Measurements from ENCODE around the gene ASPG. TPM values are rescaled to one million over a fixed set of nuclear protein-coding genes. Genes with fewer than 3 reads are reported as not detected.

Gene ASPG
- total RNA-seq, 1 experiment from 2014 or later = not detected

GRCh38 chr14:104105071-104105821, 19.7 kb downstream of the ASPG start:
- DNase-seq (ENCODE audit: low read depth) = no peak

DNA sequence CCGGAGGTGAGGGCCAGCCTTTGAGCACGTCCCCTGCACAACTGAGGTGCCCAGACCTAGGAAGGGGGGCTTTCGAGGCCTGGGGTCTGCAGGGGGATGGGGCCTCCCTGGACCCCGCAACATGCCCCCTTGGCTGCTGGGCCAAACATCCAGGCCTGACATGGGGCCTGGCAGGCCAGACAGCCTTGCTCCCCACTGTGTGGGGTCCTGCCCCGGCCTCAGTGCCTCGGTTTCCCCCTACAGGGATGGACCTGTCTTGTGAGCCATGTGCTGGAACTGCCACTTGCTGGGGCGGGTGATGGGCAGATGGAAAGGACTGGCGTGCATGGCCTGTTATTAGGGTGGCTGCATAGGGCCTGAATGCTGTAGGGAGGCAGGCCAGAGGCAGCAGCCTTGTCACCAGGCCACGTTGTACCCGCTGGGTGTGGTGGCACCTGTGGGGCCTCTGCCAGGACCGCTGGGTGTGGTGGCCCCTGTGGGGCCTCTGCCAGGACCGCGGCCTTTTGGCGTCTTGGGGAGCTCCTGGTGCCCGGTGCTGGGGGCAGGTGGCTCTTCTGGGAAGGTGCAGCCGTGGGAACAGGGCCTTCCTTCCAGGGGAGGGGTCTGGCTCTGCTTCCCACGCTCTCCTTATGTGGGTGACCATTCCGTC, 20.4 kb downstream of the ASPG start:
- no peak for DNase-seq (ENCODE audit: low read depth)

DNA sequence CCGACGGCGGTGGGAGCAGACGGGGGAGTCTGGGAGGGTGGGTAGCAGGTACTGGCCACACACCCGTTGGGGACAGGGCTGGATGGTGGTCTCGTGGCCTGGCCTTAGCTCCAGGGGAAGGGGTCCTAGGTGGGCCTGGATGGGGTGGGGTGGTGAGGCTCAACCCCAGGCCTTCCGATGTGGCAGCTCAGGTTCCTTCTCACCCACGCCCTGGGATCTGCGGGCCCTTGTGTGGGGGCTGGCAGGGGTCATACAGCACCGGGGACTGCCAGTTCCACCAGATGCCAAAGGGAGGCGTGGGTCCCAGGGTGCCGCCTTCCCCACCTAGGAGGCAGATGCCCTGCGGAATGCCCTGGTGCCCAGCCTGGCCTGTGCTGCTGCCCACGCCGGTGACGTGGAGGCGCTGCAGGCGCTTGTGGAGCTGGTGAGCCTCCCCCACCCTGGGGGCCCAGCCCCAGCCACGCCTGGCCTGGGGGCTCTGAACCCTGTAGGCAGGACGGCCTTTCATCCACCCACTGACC, 21.0 kb downstream of the ASPG start:
- no peak for DNase-seq (ENCODE audit: low read depth)

DNA sequence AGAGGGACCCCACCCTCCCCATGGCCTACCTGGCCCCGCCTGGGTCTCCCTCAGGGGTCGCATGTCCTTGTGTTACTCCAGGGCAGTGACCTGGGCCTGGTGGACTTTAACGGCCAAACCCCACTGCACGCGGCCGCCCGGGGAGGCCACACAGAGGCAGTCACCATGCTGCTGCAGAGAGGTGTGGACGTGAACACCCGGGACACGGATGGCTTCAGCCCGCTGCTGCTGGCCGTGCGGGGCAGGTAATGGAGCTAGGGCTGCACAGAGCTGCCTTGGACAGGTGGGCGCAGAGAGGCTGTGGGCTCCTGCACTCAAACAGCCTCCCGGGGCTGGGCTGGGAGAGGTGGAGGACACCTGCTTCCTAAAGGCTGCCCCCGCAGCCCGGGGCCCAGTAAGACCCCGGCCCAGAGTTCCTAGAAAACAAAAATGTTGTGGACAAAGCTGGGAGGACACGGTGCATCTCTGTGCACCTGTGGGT, 21.6 kb downstream of the ASPG start:
- no peak for DNase-seq (ENCODE audit: low read depth)

- no peak for DNase-seq (ENCODE audit: low read depth)
These were observed 22.4 kb downstream of the ASPG start for GRCh38 chr14:104107611-104108569.

DNA sequence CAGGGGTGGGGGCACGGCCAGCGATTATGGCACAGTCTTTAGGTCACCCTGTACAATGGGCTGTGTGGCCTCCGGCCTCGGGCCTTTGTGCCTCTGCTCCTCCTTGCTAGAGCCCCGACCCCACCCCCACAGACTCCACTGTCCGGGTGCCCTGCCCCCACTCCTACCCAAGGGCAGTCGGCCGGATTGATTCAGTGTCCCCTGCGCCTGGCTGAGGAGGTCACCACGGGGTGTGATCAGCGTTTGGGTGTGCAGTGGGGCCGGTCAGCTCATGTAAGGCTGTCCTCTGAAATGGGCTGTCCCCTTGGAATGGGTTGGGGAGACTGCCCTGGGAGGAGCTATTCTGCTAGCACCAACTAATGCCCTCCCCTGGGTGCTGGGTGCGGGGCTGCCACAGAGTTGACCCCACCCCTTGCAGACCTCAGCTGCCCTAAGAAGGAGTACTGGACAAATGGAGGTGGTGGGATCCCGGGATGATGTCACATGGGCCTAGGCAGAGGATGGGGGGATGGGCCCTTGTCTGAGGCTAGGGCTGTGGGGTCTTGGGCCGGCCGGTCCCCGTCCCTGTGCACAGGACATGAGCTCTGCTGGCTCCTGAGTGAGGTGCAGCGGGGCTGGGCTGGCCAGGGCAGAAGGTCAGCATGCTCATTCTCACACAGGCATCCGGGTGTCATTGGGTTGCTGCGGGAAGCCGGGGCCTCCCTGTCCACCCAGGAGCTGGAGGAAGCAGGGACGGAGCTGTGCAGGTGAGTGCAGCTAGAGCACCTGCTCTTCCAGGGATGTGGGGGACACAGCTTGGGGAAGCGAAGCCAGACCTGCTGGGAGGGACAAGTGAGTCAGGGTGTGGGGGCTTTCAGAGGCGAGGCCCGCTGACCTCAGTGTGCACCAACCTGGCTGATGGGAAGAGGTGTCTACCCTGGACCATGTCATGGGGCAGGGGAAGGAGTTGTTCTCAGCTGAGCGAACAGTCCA, 23.4 kb downstream of the ASPG start:
- no peak for DNase-seq (ENCODE audit: low read depth)

DNA sequence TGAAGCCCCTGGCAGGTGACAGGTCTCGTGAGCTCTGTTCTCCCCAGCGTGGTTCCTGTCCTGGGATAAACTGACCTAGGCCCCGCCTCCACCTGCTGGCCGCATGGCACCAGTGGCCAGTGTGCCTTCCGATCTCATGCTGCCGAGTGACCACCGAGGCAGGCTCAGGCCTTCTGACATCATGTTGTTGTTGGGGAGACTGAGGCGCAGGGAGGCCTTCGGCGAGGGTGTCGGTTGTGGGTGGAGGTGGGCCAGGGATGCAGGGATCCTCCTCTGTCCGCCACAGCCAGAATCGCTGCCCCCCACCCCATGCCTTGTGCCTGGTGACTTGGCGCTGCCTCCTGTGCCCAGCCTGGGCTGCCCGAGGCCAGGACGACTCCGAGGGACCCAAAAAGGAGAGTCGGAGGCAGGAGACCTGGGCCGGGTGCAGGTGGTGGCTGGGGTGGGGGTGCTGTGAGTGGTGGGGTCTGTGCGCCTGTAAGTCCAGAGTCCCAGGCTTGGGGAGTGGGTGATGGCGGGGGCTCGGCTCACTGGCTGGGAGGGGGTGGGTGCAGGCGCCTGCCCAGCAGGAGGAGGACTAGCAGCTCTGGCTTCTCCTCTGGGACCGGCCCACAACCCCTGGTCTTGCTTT, 24.3 kb downstream of the ASPG start:
- DNase-seq (ENCODE audit: low read depth) = no peak

DNA sequence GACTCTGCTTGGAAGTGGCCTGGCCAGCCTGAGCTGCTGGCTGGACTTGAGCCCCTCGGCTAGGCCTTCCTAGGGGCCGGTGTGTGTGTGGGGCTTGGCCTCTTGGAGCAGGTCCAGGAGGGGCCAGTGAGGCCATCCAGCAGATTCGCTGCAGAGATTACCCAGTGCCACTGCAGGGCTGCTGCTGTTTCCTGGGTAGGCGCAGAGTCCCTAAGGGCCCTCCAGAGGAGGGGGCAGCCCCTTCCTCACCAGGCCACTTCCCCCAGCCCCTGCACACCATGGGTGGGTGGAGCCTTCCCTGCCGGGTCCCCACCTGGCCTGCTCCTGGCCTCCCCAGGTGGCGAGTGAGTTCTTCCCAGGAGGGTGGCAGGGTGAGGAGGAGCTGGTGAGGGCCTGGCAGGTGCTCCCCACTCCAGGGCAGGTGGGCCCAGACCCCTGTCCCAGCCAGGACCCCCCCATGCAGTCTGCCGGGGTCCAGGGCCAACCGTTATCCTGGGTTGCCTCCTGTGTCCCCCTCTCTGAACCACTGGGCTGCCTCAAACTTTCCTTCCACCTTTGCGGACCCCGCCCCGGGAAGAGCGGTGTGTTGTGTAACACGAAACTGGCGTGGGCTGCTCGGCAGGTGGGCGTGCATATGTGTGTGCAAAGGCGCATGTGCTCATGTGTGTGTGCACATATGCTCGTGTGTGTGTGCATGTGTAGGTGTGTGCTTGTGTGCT, 25.1 kb downstream of the ASPG start:
- no peak for DNase-seq (ENCODE audit: low read depth)

- no peak for DNase-seq (ENCODE audit: low read depth)
These were observed 26.0 kb downstream of the ASPG start for GRCh38 chr14:104111301-104112112.

DNA sequence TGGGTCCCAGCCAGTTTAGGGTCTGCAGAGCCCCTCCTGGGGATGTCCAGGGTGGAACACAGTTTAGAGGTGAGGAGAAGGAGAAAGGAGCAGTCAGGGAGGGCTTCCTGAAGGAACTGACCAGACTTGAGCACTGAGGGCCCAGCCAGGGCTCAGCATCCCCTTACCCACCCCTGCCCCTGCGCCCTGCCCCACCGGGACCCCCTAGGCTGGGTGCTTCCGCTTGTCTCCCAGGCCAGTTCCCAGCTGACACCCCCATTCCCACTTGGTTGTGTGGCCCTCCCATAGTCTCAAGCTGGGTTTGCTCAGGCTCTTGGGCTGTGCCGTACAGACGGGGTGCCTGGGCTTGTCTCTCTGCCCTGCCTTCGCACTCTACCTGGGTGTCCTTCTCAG, 26.6 kb downstream of the ASPG start:
- DNase-seq (ENCODE audit: low read depth) = no peak

- DNase-seq (ENCODE audit: low read depth) = no peak
These were observed 27.4 kb downstream of the ASPG start for GRCh38 chr14:104112609-104113571.

- no peak for DNase-seq (ENCODE audit: low read depth)
These were observed 28.3 kb downstream of the ASPG start for GRCh38 chr14:104113631-104114420.

DNA sequence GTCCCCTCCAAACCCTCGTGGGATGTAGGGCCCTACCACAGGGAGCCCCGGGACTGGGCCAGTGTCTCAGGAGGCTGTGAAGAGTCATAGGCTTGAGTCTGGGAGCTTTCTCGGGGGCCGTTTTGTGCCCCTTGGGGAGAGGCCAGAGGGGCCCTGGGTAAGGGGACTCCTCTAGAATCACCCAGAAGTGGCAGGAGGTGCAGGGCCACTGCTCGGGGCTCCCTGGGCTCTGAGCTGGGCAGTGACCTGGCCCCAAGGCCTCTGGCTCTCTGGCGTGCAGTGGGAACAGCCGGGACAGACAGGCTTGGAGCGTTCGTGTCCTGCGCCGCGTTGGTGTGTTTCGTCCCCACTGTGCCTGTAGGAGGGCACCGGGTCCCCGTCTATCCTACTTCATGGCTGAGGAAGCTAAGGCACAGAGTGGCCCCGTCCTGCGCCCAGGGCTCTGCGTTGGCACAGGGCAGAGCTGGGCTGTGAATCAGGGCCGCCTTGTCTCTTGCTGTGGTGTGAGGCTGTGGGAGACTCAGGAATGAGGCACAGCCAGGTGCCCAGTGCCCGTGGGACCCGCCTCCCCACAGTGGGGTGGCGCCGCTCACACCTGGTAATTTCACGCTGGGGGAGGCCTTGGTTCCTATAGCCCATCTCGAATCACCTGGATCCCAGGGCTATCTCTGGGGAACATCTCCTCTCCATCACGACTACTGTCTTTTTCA, 29.1 kb downstream of the ASPG start:
- DNase-seq (ENCODE audit: low read depth) = no peak

DNA sequence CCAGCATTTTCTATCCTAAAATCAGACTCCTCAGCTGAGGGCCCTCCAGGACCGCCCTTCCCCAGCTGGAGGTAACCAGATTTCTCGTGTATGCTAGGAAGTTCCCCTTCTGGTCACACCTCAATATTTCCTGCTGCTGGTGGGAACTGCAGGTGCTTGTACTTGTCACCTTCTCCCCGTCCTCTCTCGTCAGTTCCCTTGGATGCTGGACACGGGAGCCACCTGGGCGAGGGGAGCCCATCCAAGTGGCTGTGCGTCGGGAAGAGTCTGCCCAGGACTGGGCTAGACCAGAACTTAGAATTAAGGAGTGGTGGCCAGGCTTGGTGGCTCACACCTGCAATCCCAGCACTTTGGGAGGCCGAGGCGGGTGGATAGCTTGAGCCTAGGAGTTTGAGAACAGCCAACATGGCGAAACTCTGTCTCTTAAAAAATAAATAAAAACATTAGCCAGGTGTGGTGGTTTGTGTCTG, 29.7 kb downstream of the ASPG start:
- no peak for DNase-seq (ENCODE audit: low read depth)

- DNase-seq (ENCODE audit: low read depth) = no peak
These were observed 30.3 kb downstream of the ASPG start for GRCh38 chr14:104115691-104116287.
